GM19025 (cell line): ENCODE data around the gene BACH2.
A peak's percentile ranks its signal among the peaks of the same experiment; 100 is the strongest.

Experiments used
- ATAC-seq: cut with Tn5 transposase; IDR thresholded peaks from one replicate; pipeline ENCODE4 v1.9.1; 2021; ENCODE audit warnings: mild to moderate bottlenecking, low read depth, moderate library complexity; ENCODE audit not compliant: unreplicated experiment

The BACH2 gene

DNA sequence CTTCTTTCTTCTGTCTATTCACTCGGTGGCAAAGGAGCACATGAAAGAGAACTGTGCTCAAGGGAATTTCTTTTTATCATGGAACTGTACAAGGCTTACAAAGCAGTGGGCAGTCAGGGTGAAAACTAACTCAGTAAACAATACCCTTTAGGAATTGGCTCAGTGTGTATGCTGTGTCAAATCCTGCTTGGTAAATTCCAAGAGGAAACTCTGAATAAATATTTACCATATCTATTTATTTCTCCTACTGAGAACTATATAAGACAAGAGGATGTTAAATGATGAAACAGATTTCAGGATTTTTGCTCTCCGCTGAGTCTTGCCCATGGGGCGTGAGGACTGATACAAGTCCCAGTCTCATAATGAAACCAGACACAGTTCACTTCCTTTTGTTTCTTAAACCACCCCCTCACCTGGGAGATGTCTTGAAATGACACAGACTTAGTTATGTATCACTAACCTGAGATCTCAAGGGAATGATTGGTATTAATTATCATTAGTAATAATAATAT is 188.8 kb downstream of the BACH2 start:
- peak; percentile 74 for ATAC-seq

DNA sequence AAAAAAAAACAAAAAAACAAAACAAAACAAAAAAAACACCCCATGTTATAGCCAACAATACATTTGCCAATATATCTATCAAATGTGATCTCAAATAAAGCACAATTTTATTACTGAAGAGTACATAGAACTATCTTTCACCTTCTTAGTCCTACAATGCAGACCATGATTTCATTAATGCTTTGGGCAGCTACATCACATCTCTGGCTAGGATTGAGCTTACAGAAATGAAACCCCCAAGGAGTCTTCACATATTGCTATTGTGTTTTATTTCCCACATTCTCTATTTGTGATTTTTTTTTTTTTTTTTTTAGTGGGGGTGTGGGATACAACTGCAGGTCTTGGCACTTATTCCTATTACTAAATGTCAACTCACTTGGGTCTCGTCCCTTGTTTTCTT is 189.3 kb downstream of the BACH2 start:
- ATAC-seq: no peak

DNA sequence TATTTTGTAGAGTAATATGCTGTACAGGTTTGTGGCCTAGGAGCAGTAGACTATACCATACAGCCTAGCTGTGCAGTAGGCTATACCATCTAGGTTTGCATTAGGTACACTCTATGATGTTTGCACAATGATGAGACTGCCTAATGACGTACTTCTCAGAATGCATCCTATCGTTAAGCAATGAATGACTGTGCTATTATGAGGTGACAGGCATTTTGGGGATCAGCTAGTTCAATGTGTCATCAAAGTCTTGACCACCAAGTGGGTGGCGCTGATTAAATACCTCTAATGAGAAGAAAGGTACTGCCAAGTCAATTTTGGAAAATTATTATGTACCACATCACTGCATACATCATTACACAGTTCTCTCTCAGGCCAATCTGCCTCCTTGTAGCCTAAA is 190.2 kb downstream of the BACH2 start:
- ATAC-seq: no peak

DNA sequence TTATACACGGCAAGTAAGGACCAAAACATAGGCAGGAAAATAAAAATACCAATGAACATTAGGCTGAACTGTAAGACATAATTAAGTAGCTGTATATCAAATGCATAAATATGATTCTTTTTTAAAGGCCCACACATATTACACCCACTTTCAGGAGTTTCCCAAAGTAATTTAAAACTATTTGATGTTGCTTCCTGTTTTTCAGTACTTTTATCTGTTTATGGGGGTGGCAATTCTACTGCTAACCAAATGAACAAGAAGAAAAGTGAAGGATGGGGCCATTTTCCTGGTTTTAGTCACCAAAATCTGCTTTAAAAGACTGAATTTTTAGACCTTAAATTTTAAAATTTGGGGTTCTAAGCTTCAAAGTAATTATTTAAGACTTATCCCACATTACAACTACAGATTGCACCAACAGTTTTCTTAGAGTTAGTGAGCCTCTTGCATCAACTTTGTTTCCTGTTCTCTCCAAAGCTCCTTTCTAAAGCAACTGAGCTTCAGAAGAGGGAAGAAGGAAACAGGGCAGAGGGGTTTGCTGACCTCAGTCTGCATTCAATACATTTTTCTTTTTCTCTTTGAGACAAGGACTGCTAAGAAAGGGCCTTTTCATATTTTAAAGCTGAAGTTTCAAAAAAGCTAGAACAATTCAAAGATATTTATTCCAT is 191.0 kb downstream of the BACH2 start:
- no peak for ATAC-seq

DNA sequence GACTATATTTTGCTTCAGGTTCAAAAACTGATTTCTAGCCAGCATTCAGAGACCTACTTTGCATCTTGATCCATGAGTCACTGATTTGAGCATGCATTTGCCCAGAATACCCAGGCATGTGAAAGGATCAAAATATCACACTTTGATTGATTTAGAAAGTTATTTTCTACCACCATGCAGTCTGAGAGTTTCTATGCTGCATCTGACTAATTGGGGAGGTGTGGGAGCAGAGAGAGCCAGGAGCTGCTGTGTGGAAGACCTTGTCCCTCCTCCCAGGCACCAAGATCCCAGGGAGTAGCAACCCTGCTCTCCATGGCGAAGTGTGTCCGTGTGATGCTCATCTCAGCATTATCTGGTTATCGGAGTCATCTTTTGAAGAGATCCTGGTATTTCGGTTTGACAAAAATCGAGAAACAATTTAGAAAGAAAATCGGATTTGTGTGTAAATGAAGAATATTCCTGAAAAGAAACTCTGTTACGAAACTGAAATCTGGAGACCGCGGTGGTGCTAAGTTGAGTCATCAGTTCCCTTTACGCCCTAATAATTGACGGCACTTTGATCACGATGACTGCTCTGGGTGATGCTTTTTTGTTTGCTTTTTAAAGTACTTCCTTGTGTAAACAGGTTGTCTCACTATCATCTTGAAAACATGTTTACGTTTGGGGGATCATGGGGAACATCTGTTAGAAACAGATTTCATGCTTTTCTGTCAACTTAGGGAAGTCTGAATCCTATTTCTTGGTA is 193.4 kb downstream of the BACH2 start:
- peak; percentile 69 for ATAC-seq

DNA sequence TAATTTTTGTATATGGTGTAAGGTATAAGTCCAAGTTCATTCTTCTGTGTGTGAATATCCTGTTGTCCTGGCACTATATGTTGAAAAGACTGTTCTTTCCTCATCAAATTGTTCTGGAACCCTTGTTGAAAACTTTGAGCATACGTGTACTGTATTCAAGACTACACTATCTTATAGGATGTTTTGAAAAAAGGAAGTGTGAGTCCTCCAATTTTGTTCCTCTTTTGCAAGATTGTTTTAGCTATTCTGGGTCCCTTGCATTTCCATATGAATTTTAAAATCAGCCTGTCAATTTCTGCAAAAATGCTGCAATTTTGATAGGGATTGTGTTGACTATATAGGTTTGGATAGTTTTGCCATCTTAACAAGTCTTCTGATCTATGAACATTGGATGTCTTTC is 195.2 kb downstream of the BACH2 start:
- ATAC-seq: no peak

DNA sequence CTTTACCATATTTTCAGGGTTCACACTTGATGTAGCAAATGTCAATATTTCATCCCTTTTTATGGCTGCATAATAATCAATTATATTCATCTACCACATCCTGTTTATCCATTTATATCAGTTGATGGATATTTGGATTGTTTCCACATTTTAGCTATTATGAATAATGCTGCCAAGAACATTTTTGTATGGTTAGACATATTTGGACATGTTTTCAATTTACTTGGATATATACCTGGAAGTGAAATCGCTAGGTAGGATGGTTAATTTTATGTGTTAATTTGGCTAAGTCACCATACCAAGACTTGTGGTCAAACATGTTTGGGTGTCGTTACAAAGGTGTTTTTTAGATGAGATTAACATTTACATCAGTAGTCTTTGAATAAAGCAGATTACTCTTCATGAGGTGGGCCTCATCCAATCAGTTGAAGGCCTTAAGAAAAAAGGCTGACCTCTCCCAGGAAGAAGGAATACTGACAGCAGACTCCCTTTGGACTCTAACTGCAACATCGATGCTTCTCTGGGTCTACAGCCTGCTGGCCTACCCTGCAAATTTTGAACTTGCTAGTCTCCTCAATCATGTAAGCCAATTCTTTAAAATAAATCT is 196.5 kb downstream of the BACH2 start:
- ATAC-seq: no peak

DNA sequence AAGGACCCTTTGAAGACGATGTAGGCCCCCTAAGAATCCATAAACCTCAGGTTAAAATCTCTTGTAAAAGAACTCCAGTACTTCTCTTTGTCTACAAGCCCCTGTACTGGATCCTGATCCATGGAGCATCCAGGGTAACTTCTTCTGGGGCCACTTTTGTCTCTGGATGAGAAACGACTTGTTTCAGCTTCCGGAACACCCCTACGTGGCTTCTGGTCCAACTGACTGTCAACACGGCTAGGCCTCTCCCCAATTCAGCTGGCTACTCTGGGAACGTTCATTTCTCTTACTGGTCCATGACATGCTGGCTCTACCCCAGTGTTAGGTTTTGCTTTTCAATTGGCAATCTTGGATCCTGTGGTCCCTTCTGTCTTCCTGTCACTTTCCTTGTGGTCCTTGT is 198.0 kb downstream of the BACH2 start:
- ATAC-seq: no peak

DNA sequence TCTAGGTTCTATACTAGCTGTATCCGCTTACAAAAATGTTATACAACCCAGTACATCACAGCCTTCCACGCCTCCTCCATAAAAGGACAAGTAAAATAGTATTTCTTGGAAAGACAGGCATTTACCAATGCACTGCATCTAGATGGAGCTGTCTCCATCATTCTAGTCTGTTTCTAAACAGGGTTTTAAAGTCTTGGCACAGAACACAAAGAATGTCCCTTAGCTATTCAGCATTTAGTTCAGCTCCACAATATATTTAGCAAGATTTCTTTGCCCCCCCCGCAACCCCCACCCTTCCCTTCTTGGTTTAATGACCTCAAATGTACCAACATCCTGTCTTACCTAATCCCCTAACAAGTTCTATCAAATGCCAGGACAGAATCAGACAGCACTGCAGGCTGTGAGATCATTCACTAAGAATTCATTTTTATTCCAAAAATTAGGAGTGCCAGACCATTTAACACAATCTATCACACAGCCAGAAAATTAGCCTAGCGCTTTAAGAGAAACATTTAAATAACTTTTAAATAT is 198.6 kb downstream of the BACH2 start:
- no peak for ATAC-seq

DNA sequence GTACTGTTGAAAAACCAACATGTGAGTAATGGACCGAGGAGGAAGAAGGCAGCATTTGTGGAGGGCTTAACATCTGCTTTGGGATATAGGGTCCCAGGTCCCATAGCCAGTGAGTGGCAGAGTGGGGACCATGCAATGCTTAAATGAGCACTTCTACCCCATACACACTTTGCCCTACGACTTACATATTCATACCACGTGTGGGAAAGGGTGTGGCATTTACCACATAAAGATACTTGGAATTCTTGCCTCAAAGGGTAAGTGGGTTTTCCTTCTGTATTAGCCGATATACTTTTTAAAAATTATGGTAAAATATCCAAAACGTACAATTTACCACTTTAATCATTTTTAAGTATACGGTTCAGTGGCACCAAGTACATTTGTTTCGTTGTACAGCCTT is 199.3 kb downstream of the BACH2 start:
- ATAC-seq: no peak

DNA sequence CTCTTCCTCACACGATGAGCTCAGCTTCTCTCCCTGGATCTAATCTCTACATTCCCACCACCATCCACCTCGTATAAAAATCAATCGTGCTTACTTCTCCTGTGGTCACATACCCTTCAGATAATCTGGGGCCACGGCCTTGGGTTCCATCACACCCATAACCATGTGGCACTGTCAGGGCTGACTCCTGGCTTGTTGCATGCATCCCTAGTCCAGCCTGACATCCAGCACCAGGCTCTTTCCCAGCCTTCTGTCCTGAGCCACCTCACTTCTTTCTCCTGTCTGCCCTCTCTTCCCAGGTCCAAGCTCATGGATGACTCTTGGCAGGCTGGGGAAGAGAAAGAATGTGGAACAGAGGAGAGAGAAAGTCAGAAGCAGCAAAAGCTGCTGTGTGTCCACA is 199.8 kb downstream of the BACH2 start:
- no peak for ATAC-seq

DNA sequence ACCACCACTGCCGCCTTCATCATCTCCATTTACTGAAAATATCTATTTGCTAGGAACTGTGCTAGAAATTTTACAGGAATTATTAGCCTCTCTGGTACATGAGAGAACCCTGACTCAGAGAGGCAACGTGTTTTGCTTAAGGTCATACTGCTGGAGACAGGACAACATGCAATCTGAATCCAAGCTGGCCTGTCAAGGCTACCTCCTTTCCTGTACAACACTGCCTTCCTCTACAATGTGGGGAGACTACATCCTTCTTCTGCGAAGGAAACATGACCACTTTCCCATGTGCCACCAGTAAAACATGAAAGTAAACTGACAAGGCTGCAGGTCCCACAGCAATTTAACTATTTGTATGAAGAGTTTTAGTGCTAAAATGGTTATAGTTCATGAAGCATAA is 200.9 kb downstream of the BACH2 start:
- no peak for ATAC-seq

DNA sequence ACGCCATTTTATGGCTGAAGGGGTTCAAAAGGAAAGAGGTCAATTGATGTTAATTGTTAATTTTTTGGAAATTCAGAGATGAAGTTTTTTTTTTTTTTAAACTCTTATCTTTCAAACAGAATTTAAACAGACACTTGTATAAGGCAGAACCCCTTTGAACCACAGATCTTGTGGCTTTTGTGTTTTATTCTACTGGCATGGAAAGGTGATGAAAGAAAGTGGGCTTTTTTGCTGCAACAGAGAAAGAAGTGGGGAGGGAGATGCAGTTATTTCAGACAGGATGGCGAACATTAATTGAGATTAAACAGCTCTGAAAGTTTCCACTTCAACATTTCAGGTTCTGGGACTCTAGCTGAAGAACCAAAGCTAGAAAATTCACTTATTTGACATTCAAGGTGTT is 201.5 kb downstream of the BACH2 start:
- ATAC-seq: no peak

DNA sequence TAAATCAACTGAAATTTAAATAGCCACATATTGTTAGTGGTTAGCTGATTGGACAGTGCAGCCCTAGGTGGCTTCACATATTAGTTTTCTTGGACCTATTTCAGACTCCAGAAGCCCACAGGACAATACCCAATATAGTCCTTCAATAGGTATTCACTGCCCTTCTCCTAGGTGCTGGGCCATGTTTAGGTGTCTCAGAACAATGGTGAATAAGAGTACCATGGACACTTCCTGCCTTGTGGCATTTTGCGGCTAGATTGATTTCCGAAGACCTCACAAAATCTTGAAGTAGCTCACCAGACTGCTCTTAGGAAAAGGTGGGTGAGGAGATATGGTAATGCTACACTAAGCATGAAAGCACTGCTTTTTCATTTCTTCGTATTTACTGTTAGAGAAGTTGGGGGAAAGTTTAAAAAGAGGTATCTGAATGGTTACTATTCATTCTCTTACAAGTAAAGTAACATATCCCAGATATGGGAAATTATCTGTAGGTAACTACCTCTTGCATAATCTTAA is 203.0 kb downstream of the BACH2 start:
- no peak for ATAC-seq

DNA sequence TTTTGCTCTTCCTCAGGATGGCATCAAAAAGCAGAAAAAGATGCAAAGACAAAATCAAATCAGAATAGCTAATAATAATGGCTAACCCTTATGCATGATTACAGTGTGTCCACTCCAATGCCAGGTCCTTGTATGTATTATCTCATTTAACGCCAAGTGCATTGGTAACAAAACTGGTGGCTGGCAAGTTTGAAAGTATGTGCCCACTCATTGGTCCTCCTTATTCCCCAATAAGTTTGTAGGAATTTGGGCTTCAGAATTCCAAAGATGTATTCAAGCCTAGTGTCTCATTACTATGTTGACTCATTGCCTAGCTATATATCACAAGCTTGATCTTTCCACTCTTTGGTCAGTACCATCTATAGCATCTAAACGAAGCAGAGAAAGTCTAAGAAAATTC is 205.8 kb downstream of the BACH2 start:
- ATAC-seq: no peak

DNA sequence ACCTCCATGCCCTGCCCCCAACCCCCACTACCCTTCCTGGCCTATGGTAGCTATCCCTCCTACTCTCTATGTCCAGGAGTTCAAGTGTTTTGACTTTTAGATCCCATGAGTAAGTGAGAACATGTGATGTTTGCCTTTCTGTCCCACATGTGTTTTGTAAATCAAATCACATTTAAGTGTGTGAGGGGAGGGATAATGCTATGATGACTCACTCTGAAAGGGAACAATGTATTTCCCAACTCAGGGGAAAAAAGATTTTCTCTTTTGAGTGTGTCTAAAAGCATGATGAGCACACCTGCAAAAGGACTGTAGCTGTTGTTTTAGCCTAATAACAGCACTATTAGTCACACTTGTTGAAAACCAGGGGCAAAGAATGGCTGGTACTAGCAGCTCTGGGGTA is 208.6 kb downstream of the BACH2 start:
- ATAC-seq: no peak

DNA sequence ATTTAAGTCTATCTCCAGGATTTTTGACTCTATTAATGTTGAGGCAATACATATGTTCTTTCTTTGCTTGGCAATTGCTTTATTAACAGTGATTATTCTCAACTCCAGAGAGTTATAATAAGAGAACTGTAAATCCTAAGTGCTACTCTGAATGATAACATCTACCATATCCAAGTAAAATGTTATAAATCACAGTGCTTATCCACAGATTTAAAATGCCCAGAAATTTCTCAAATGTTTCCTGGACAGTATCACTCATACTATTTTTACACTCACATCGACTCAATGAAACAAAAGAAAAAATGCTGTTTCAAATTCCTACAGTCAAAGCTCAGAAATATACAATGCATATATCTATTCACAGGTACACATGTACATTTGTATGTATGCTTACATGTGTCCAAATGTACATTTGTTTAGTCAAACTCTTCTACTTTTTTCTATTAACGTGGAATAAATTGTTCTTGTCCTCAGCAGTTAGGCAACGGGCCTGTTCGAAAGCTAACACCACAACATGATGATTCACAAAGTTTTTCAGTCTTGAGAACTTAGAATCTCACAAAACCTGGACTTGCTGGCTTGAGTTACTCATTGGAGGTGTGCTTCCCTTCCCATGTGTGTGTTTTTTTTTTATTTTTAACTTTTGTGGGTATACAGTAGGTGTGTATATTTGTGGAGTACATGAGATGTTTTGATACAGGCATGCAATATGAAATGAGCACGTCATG is 209.4 kb downstream of the BACH2 start:
- no peak for ATAC-seq

DNA sequence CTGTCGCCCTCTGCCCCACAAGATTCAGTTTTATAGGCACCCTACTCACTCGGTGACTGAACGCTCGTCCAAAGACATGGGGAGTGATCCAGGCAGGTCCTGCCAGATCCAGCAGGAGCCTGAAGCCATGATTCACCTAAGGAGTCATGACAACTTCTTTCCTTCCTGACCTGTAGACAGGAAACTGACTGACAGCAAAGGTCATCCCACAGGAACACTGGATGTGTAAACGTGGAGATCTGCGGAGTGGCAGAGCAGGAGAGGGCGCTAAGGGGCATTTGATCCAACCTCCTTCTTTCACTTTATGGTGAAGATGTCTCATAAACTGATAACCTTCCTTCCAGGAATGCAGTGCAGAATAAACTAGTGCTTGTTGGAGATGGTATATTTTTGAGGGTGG is 210.1 kb downstream of the BACH2 start:
- no peak for ATAC-seq

DNA sequence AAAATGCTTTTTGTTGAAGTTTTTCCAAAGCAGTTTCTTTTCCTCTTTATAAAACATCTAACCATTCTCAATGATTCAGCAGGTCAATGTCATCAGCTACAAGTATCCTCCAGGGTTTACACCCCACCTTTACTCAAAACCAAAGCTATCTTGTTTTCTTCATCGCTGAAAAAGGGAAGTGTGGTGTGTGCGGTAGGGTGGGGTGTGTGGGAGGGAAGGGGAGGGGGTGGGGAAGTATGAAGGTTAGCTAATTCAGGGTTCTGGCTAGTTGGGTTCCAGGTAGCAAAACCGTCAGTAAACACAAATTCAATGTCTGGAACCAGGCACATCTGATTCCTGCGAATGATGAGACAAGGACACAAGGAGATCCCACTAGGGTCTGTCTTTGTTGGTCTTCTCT is 212.8 kb downstream of the BACH2 start:
- no peak for ATAC-seq

DNA sequence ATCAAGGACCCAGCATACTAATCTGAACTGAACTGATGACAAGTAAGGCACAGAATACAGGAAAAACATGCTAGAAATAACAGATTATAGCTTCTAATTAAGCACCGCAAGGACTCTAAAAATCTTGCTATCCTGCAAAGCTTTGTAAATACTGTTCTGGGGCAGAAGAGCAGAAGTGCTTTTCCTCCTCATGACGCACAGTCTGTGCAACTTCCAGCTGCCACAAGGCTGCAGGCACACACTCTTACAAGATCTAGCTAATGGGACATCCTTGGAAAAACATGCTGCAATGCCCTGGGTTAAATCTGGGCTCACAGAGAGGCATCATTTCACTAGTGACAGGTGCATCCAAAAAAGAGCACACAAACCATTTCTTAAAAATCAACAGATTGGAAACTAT is 213.8 kb downstream of the BACH2 start:
- no peak for ATAC-seq
